Measurements from ENCODE around the gene VWA1. TPM values are rescaled to one million over a fixed set of nuclear protein-coding genes. Genes with fewer than 3 reads are reported as not detected.
"Not testable (repeated sequence)": the region's sequence is repeated elsewhere in the genome, so short reads cannot be mapped to it uniquely, and the experiment has no call there.

VWA1 gene
- total and polyA plus RNA-seq, 2 experiments from 2014 or later: 31.5 to 48.1 TPM

GRCh38 chr1:1415751-1416150 lies 19.7 kb upstream of the VWA1 start:
- H3K4me3 ChIP-seq: no peak overlapping the region
- no peaks in the 10 kb centered on the region for H3K27me3 ChIP-seq
- no peak overlapping the region for H3K27ac ChIP-seq
- no peak for TF ChIP-seq CTCF (IDR thresholded peaks at IDR 0.05; ENCODE audit: low read depth, low read length)
- H3K4me1 ChIP-seq (ENCODE audit: low read depth): no peaks in the 10 kb centered on the region
- no peak for DNase-seq (ENCODE audit: low read depth in 1 of 2, low spot score in 1 of 2)
- H3K36me3 ChIP-seq: no peaks in the 10 kb centered on the region
- H3K9me3 ChIP-seq (ENCODE audit: low read depth): no peaks in the 10 kb centered on the region

DNA sequence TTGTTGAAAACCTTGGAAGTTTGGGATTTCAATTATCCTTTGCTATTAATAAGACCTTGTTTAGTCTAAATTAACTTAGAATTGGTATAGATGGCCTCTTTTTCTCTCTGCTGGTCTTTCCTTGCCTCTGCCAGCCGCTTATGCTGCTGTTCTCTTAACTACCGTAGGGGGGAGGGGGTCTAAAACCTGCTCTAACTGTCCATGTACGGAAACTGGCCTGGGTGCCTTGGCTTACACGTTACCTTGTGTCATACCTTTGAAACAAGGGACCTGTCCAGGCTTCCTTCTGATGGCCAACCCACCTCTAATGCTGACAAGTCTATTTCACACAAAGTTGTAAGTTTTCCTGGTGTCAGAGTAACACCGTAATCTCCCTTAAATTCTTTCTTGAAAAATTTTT lies 18.1 kb upstream of the VWA1 start:
- not testable (repeated sequence) for DNase-seq (ENCODE audit: low read depth in 1 of 2, low spot score in 1 of 2); H3K36me3 ChIP-seq; H3K4me3 ChIP-seq; H3K4me1 ChIP-seq (ENCODE audit: low read depth); H3K9me3 ChIP-seq (ENCODE audit: low read depth); H3K27ac ChIP-seq; H3K27me3 ChIP-seq

DNA sequence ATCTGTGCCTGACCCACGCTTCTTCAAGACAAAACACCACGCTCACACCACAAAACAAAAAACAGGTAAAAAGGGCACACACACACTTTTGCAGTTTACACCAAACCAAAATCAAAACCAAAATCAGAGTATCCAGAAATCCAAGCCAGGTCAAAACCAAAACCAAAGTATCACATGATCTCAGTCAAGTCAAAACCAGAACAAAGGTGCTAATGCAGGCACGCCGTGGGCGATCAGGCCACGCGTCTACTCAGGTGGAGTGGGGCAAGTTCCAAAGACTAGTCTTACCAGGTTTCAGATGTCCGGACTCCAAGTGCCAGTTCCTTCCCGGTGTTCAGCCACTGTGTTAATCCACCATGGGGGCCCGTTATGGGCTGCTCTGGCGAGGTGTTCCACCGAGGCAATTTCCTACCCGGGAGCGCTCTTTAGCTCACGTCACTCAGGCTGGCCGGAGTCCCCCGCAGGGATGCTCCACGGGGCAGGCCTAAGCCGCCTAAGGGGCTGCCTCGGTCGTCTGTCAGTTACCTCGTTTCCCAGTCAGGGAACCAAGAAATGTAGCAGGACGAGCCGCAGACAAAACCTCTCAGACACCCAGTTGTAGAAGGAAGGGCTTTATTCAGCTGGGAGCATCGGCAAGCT lies 17.5 kb upstream of the VWA1 start:
- not testable (repeated sequence) for H3K27ac ChIP-seq; H3K4me1 ChIP-seq (ENCODE audit: low read depth); H3K4me3 ChIP-seq; H3K27me3 ChIP-seq; H3K36me3 ChIP-seq; DNase-seq (ENCODE audit: low read depth in 1 of 2, low spot score in 1 of 2); H3K9me3 ChIP-seq (ENCODE audit: low read depth)

DNA sequence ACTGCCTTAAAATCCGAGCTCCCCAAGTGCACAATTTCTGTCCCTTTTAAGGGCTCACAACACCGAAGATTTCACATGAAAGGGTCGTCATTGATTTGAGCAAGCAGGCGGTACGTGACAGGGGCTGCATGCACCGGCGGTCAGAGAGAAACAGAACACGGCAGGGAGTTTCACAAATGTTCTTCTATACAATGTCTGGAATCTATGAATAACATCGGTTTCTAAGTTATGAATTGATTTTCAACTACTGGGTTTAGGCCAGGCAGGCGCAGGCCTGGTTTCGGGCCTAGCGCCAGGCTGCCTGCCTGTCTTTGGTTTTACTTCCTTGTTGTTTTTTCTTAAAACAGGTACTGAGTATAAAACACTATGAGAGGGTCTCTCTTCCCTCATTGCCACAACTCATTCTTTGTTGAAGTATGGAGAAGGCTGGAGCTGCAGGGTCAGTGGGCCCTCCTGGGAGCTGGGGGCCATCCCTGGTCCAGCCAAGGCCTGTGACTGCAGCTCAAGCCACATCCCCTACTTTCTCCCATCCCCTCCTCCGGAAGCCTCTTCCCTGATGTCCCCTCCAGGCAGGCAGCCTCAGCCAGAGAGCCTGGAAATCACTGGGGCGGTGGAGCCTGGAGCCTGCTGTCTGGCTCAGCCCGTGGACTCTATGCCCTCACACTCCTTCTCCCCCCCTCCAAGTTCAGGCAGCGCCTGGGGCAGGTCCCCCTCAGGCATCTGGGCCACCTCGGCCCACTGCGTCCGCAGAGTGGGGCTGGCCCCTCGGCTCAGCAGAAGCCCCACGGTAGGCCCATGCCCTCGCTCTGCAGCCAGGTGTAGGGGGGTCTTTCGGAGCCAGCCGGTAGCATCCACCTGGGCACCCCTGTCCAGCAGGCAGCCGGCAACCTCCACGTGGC lies 16.8 kb upstream of the VWA1 start:
- H3K4me3 ChIP-seq: no peak overlapping the region
- no peak for TF ChIP-seq CTCF (IDR thresholded peaks at IDR 0.05; ENCODE audit: low read depth, low read length)
- H3K27ac ChIP-seq: no peak overlapping the region
- no peaks in the 10 kb centered on the region for H3K36me3 ChIP-seq
- H3K27me3 ChIP-seq: no peaks in the 10 kb centered on the region
- H3K9me3 ChIP-seq (ENCODE audit: low read depth): no peaks in the 10 kb centered on the region
- no peak for DNase-seq (ENCODE audit: low read depth in 1 of 2, low spot score in 1 of 2)
- H3K4me1 ChIP-seq (ENCODE audit: low read depth): no peaks in the 10 kb centered on the region

GRCh38 chr1:1419363-1419812 lies 16.1 kb upstream of the VWA1 start:
- no peaks in the 10 kb centered on the region for H3K9me3 ChIP-seq (ENCODE audit: low read depth)
- H3K27ac ChIP-seq: no peak overlapping the region
- H3K4me1 ChIP-seq (ENCODE audit: low read depth): no peaks in the 10 kb centered on the region
- H3K36me3 ChIP-seq: no peaks in the 10 kb centered on the region
- no peak for TF ChIP-seq CTCF (IDR thresholded peaks at IDR 0.05; ENCODE audit: low read depth, low read length)
- no peak overlapping the region for H3K4me3 ChIP-seq
- H3K27me3 ChIP-seq: no peaks in the 10 kb centered on the region
- no peak for DNase-seq (ENCODE audit: low read depth in 1 of 2, low spot score in 1 of 2)

- TF ChIP-seq CTCF (IDR thresholded peaks at IDR 0.05; ENCODE audit: low read depth, low read length): no peak
- Histone ChIP-seq H3K9me3 (ENCODE audit: low read depth) (no peaks in the 10 kb centered on the region), H3K4me3 (no peak overlapping the region), H3K4me1 (ENCODE audit: low read depth) (no peaks in the 10 kb centered on the region), H3K27ac (no peak overlapping the region), H3K27me3 (no peaks in the 10 kb centered on the region), H3K36me3 (no peaks in the 10 kb centered on the region)
- peak in 1 of 2 donors; percentile 39 for DNase-seq (ENCODE audit: low read depth in 1 of 2, low spot score in 1 of 2)
Observed at GRCh38 chr1:1419813-1420653, 15.5 kb upstream of the VWA1 start.

Data from cardiac muscle cell (in vitro differentiated cells and primary cell).